ENCODE results near the gene PRUNE2. TPM values are rescaled to one million over a fixed set of nuclear protein-coding genes. Genes with fewer than 3 reads are reported as not detected.

PRUNE2 gene
- total RNA-seq, 1 donor from 2014 or later = 8.7 TPM

- peaks cover 13% of the 10 kb centered on the region for H3K27me3 ChIP-seq (ENCODE audit: insufficient read depth, low read length)
- FAIRE-seq (no peak), DNase-seq (ENCODE audit: low read depth) (peak; percentile 90)
- H3K36me3 Mint-ChIP-seq (ENCODE audit: low read depth, unreplicated experiment) = no peaks in the 10 kb centered on the region
- no peaks in the 10 kb centered on the region for H3K79me2 ChIP-seq (ENCODE audit: insufficient read depth, low read length)
- H3K27ac ChIP-seq (ENCODE audit: low read depth, low read length) = peak overlapping the region; percentile 42
- H3K9me3 ChIP-seq (ENCODE audit: insufficient read depth, low read depth, low read length) = no peaks in the 10 kb centered on the region
- H3K4me1 Mint-ChIP-seq (ENCODE audit: low read depth, unreplicated experiment) = peaks cover 28% of the 10 kb centered on the region
- H3K27me3 Mint-ChIP-seq (ENCODE audit: low read depth, unreplicated experiment) = peaks cover 20% of the 10 kb centered on the region
- H3K4me1 ChIP-seq (ENCODE audit: insufficient read depth, low read length) = peaks cover 21% of the 10 kb centered on the region
- H3K4me3 Mint-ChIP-seq (ENCODE audit: unreplicated experiment) = no peak overlapping the region
- H3K9ac ChIP-seq (ENCODE audit: low read length) = no peak overlapping the region
- H3K9me3 Mint-ChIP-seq (ENCODE audit: unreplicated experiment) = no peaks in the 10 kb centered on the region
- H4K20me1 ChIP-seq (ENCODE audit: insufficient read depth, low read length) = no peaks in the 10 kb centered on the region
- H3K4me2 ChIP-seq (ENCODE audit: low read length) = peak overlapping the region; percentile 34
- no peak overlapping the region for H2AFZ ChIP-seq (ENCODE audit: low read depth, low read length)
- no peak for TF ChIP-seq CTCF (IDR thresholded peaks at IDR 0.05; ENCODE audit: insufficient read depth, low read depth, low read length)
- TF ChIP-seq EZH2 (IDR thresholded peaks at IDR 0.05; ENCODE audit: insufficient read depth, low read length) = no peak
- no peaks in the 10 kb centered on the region for H3K36me3 ChIP-seq (ENCODE audit: insufficient read depth, low read length)
- H3K4me3 ChIP-seq (ENCODE audit: insufficient read depth, low read depth, low read length) = no peak overlapping the region
- H3K27ac Mint-ChIP-seq (ENCODE audit: unreplicated experiment) = no peak overlapping the region
Measured at GRCh38 chr9:76701441-76702039, 204.4 kb downstream of the PRUNE2 start.

- Histone ChIP-seq H4K20me1 (ENCODE audit: insufficient read depth, low read length) (no peaks in the 10 kb centered on the region), H3K9ac (ENCODE audit: low read length) (no peak overlapping the region), H3K36me3 (ENCODE audit: insufficient read depth, low read length) (no peaks in the 10 kb centered on the region), H3K9me3 (ENCODE audit: insufficient read depth, low read depth, low read length) (no peaks in the 10 kb centered on the region), H2AFZ (ENCODE audit: low read depth, low read length) (no peak overlapping the region), H3K4me1 (ENCODE audit: insufficient read depth, low read length) (peaks cover 21% of the 10 kb centered on the region), H3K4me3 (ENCODE audit: insufficient read depth, low read depth, low read length) (no peak overlapping the region), H3K27me3 (ENCODE audit: insufficient read depth, low read length) (peaks cover 7% of the 10 kb centered on the region), H3K4me2 (ENCODE audit: low read length) (peak overlapping the region; percentile 34), H3K27ac (ENCODE audit: low read depth, low read length) (peak overlapping the region; percentile 42), H3K79me2 (ENCODE audit: insufficient read depth, low read length) (no peaks in the 10 kb centered on the region)
- Mint-ChIP-seq H3K9me3 (ENCODE audit: unreplicated experiment) (no peaks in the 10 kb centered on the region), H3K36me3 (ENCODE audit: low read depth, unreplicated experiment) (no peaks in the 10 kb centered on the region), H3K4me3 (ENCODE audit: unreplicated experiment) (no peak overlapping the region), H3K27ac (ENCODE audit: unreplicated experiment) (no peak overlapping the region), H3K4me1 (ENCODE audit: low read depth, unreplicated experiment) (peaks cover 28% of the 10 kb centered on the region), H3K27me3 (ENCODE audit: low read depth, unreplicated experiment) (peaks cover 14% of the 10 kb centered on the region)
- TF ChIP-seq CTCF (IDR thresholded peaks at IDR 0.05; ENCODE audit: insufficient read depth, low read depth, low read length) (no peak), EZH2 (IDR thresholded peaks at IDR 0.05; ENCODE audit: insufficient read depth, low read length) (no peak)
- FAIRE-seq = no peak
- no peak for DNase-seq (ENCODE audit: low read depth)
Measured at GRCh38 chr9:76700916-76701315, 205.0 kb downstream of the PRUNE2 start.

- Mint-ChIP-seq H3K27ac (ENCODE audit: unreplicated experiment) (peak overlapping the region; percentile 37), H3K27me3 (ENCODE audit: low read depth, unreplicated experiment) (peaks cover 10% of the 10 kb centered on the region), H3K9me3 (ENCODE audit: unreplicated experiment) (no peaks in the 10 kb centered on the region), H3K36me3 (ENCODE audit: low read depth, unreplicated experiment) (no peaks in the 10 kb centered on the region), H3K4me3 (ENCODE audit: unreplicated experiment) (no peak overlapping the region), H3K4me1 (ENCODE audit: low read depth, unreplicated experiment) (peaks cover 28% of the 10 kb centered on the region)
- peak overlapping the region; percentile 6 for H3K27ac ChIP-seq (ENCODE audit: low read depth, low read length)
- no peaks in the 10 kb centered on the region for H3K9me3 ChIP-seq (ENCODE audit: insufficient read depth, low read depth, low read length)
- no peaks in the 10 kb centered on the region for H4K20me1 ChIP-seq (ENCODE audit: insufficient read depth, low read length)
- H3K9ac ChIP-seq (ENCODE audit: low read length) = no peak overlapping the region
- peak; percentile 62 for FAIRE-seq
- peak overlapping the region; percentile 11 for H3K4me2 ChIP-seq (ENCODE audit: low read length)
- DNase-seq (ENCODE audit: low read depth) = peak; percentile 86
- H3K4me1 ChIP-seq (ENCODE audit: insufficient read depth, low read length) = peaks cover 21% of the 10 kb centered on the region
- H3K4me3 ChIP-seq (ENCODE audit: insufficient read depth, low read depth, low read length) = no peak overlapping the region
- no peaks in the 10 kb centered on the region for H3K36me3 ChIP-seq (ENCODE audit: insufficient read depth, low read length)
- H3K79me2 ChIP-seq (ENCODE audit: insufficient read depth, low read length) = no peaks in the 10 kb centered on the region
- H2AFZ ChIP-seq (ENCODE audit: low read depth, low read length) = no peak overlapping the region
- H3K27me3 ChIP-seq (ENCODE audit: insufficient read depth, low read length) = peaks cover 2% of the 10 kb centered on the region
- TF ChIP-seq CTCF (IDR thresholded peaks at IDR 0.05; ENCODE audit: insufficient read depth, low read depth, low read length) = no peak
- no peak for TF ChIP-seq EZH2 (IDR thresholded peaks at IDR 0.05; ENCODE audit: insufficient read depth, low read length)
Measured at GRCh38 chr9:76699971-76700370, 205.9 kb downstream of the PRUNE2 start.
